ENCODE data around the gene ABCA2. TPM values are rescaled to one million over a fixed set of nuclear protein-coding genes. Genes with fewer than 3 reads are reported as not detected.

ABCA2 gene
- total and polyA plus RNA-seq, 5 donors = 32.2 to 42.4 (median 40.4) TPM

DNA sequence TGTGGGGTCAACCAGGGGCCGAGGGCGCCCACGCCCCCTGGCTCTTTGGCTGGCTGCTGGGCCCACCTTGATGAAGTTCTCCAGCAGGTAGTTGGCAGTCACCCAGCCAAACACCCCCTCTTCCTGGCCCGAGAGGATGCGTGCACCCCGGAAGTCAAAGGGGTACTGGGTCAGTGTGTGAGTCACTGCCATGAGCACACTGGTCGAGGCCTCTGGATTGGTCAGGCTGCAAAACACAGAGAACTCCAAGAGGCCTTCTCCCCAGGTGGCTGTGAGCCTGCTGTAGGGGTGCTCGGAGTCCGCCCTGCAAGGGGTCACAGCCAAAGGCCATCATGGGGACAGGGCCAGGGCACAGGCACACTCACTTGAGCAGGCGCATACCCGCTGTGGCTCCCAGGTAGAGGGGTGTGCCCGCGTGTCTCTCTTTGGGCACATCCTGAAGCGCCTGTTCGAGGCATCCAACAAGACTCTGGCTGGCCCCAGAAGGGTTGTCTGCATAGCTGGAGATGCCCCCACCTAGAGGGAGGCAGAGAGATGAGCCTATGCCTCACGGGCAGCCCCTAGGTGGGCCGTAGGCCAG lies 23.2 kb upstream of the ABCA2 start:
- H3K4me3 ChIP-seq (ENCODE audit: low read length) = no peak overlapping the region
- ATAC-seq (no peak), DNase-seq (peak in 1 of 3 donors; percentile 11)
- H3K27ac ChIP-seq (ENCODE audit: low read length) = no peak overlapping the region
- H3K27me3 ChIP-seq (ENCODE audit: control insufficient read depth, insufficient read depth) = no peaks in the 10 kb centered on the region
- H3K4me1 ChIP-seq (ENCODE audit: control insufficient read depth, insufficient read depth, low read length) = peaks cover 4% of the 10 kb centered on the region
- intact Hi-C loops (cut with DNase I) = no loop called here
- no peaks in the 10 kb centered on the region for H3K9me3 ChIP-seq (ENCODE audit: control insufficient read depth, low read length)
- 91% methylated on average over 17 of the region's 17 CpGs for WGBS

- Histone ChIP-seq H3K27ac (ENCODE audit: low read length) (no peak overlapping the region), H3K27me3 (ENCODE audit: control insufficient read depth, insufficient read depth) (no peaks in the 10 kb centered on the region), H3K9me3 (ENCODE audit: control insufficient read depth, low read length) (no peaks in the 10 kb centered on the region), H3K4me1 (ENCODE audit: control insufficient read depth, insufficient read depth, low read length) (peaks cover 2% of the 10 kb centered on the region), H3K4me3 (ENCODE audit: low read length) (no peak overlapping the region)
- WGBS = 91% methylated on average over 5 of the region's 5 CpGs
- ATAC-seq = no peak
- DNase-seq = no peak
- intact Hi-C loops (cut with DNase I) = no loop called here
These were observed 22.5 kb upstream of the ABCA2 start for GRCh38 chr9:137050570-137050969.

DNA sequence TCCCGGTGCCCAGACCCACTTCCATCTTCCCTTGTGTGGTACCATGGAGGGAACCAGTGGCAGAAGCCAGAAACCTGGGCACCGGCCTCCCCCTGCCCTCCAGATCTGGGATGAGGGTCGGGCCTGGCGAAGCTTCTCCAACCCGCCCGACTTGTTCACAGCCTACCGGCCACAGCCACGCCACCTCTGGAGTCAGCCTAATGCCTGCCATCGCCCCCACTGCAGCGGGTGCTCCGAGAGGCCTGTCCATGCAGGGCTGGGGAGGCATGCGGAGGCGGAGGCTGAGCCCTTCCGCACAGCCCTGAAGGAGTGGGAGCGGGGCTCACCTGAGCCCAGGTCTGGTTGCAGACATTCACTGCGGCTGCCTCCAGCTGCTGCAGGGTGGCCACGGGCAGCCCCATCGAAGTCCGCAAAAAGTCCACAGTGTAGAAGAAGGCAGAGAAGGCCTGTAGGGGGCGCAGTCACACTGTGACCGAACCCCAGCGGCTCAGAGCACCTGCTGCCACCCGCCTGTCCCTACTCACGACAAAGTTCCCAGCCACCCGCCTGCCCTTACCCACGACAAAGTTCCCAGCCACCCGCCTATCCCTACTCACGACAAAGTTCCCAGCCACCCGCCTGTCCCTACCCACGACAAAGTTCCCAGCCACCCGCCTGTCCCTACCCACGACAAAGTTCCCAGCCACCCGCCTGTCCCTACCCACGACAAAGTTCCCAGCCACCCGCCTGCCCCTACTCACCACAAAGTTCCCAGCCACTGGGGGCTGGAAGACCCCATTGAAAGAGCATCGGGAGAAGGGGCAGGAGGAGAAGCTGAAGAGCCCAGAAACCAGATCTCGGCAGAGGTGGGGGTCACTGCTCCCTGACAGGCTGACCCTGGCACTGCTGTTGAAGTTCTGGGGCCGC lies 21.8 kb upstream of the ABCA2 start:
- H3K27ac ChIP-seq (ENCODE audit: low read length) = no peak overlapping the region
- intact Hi-C loops (cut with DNase I) = loop anchor here in 1 of 4 donors (2.0 kb wide), 1 partner anchor 15 kb away; no protein-coding TSS in a partner anchor
- DNase-seq = peak in 2 of 3 donors; percentile 81 to 83
- WGBS = 50% methylated on average over 38 of the region's 38 CpGs
- H3K27me3 ChIP-seq (ENCODE audit: control insufficient read depth, insufficient read depth) = no peaks in the 10 kb centered on the region
- H3K4me3 ChIP-seq (ENCODE audit: low read length) = no peak overlapping the region
- H3K9me3 ChIP-seq (ENCODE audit: control insufficient read depth, low read length) = no peaks in the 10 kb centered on the region
- peak; percentile 4 to 6 for ATAC-seq
- H3K4me1 ChIP-seq (ENCODE audit: control insufficient read depth, insufficient read depth, low read length) = peaks cover 2% of the 10 kb centered on the region

- 42% methylated on average over 72 of the region's 72 CpGs for WGBS
- intact Hi-C loops (cut with DNase I) = loop anchor here in 1 of 4 donors (2.0 kb wide), 1 partner anchor 16 kb away; no protein-coding TSS in a partner anchor
- ATAC-seq (no peak), DNase-seq (peak in 1 of 3 donors; percentile 61)
- no peaks in the 10 kb centered on the region for H3K9me3 ChIP-seq (ENCODE audit: control insufficient read depth, low read length)
- H3K27ac ChIP-seq (ENCODE audit: low read length) = no peak overlapping the region
- peaks cover 2% of the 10 kb centered on the region for H3K4me1 ChIP-seq (ENCODE audit: control insufficient read depth, insufficient read depth, low read length)
- H3K4me3 ChIP-seq (ENCODE audit: low read length) = no peak overlapping the region
- H3K27me3 ChIP-seq (ENCODE audit: control insufficient read depth, insufficient read depth) = no peaks in the 10 kb centered on the region
These were observed 20.9 kb upstream of the ABCA2 start for GRCh38 chr9:137048655-137049543.

DNA sequence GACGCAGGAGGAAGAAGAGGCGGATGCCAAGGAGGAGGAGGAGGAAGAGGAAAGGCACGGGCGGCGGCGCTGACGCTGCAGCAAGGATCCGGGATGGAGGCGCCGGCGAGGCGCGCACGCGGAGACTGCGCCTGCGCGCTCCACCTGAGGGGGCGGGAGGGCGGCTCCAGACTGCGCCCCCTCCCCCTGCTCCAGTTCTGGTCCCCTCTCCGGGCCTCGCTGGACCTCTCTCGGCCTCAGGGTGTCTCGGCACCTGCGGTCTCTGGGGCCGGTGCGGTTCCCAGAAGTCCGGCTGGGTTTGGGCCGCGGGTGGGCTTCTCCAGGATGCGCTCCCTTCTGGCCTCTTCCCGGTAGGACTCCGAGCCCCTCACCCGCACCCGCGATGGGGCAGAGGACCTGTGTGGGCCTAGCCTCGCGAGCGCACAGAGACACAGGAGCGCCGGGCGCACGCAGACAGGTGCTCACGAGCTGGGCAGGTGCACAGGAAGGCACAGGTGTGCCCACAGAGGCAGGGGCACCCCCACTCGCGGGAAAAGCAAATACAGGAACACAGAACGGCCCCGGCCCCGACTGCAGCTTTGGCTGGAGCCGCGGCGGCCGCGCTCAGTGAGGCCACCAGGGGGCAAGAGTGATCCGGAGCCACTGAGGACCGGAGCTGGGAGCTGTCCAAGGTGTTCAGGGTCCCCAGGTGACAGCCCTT lies 18.2 kb upstream of the ABCA2 start, which contains the start of gene NPDC1:
NPDC1 (minus strand) TSS at position 90 of the 700 bp plus-strand sequence. CDS start 188 bp downstream, outside the sequence.
- H3K4me1 ChIP-seq (ENCODE audit: control insufficient read depth, insufficient read depth, low read length) = peaks cover 2% of the 10 kb centered on the region
- under 1% methylated on average over 57 of the region's 57 CpGs for WGBS
- peak; percentile 80 to 94 (median 94) for DNase-seq
- peak; percentile 51 to 58 for ATAC-seq
- no peaks in the 10 kb centered on the region for H3K27me3 ChIP-seq (ENCODE audit: control insufficient read depth, insufficient read depth)
- H3K27ac ChIP-seq (ENCODE audit: low read length) = peak within 1 kb of the TSS; percentile 61
- H3K4me3 ChIP-seq (ENCODE audit: low read length) = peak within 1 kb of the TSS; percentile 84
- intact Hi-C loops (cut with DNase I) = no loop called here
- no peaks in the 10 kb centered on the region for H3K9me3 ChIP-seq (ENCODE audit: control insufficient read depth, low read length)

DNA sequence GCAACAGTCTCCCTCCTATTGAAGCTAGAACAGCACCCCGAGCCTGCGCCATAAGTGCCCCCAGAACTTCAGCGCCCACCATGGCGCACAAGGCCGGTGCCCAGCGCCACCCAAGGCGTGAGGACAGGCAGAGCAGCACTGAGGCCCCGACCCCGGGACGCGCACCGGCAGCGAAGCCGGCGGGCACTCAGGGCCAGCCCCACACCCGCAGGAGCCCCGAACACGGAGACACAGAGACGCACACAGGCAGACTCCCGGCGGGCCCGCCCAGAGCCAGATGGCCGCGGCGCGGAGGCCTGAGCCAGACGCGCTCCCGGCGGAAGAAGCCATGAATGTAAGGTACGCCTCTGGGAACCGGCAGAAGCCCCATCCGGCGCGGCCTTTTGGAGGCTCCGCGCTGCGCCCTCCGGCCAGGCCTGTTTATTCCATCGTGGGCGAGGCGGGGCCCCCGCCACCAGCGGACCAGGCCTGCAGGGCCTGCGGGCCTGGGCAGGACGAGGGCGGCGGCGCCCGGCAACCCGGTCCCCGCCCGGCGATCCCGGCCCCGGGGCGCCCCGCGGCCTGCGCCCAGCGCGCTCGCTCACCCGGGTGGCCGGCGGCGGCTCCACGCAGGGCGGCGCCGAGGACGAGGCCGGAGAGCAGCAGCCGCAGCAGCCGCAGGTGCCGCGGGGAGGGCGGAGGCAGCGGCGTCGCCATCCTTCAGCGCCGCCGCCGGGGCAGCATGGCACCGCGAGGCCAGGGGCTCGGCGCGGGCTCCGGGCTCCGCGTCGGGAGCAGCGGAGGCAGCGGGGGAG lies 17.5 kb upstream of the ABCA2 start:
- Histone ChIP-seq H3K4me1 (ENCODE audit: control insufficient read depth, insufficient read depth, low read length) (peaks cover 2% of the 10 kb centered on the region), H3K4me3 (ENCODE audit: low read length) (peak overlapping the region; percentile 84), H3K9me3 (ENCODE audit: control insufficient read depth, low read length) (no peaks in the 10 kb centered on the region), H3K27me3 (ENCODE audit: control insufficient read depth, insufficient read depth) (no peaks in the 10 kb centered on the region), H3K27ac (ENCODE audit: low read length) (peak overlapping the region; percentile 26)
- 2% methylated on average over 96 of the region's 96 CpGs for WGBS
- ATAC-seq (no peak), DNase-seq (peak in 1 of 3 donors; percentile 82)
- intact Hi-C loops (cut with DNase I) = no loop called here

GRCh38 chr9:137044502-137045177 lies 16.6 kb upstream of the ABCA2 start:
- Histone ChIP-seq H3K4me3 (ENCODE audit: low read length) (peak overlapping the region; percentile 84), H3K9me3 (ENCODE audit: control insufficient read depth, low read length) (no peaks in the 10 kb centered on the region), H3K27me3 (ENCODE audit: control insufficient read depth, insufficient read depth) (no peaks in the 10 kb centered on the region), H3K4me1 (ENCODE audit: control insufficient read depth, insufficient read depth, low read length) (peaks cover 2% of the 10 kb centered on the region), H3K27ac (ENCODE audit: low read length) (peak overlapping the region; percentile 33)
- DNase-seq (peak in 2 of 3 donors; percentile 64 to 77), ATAC-seq (peak; percentile 9 to 25)
- intact Hi-C loops (cut with DNase I) = no loop called here
- WGBS = 36% methylated on average over 18 of the region's 18 CpGs

GRCh38 chr9:137044037-137044436 lies 16.0 kb upstream of the ABCA2 start:
- DNase-seq (no peak), ATAC-seq (no peak)
- no peaks in the 10 kb centered on the region for H3K27me3 ChIP-seq (ENCODE audit: control insufficient read depth, insufficient read depth)
- peak overlapping the region; percentile 33 for H3K27ac ChIP-seq (ENCODE audit: low read length)
- peak overlapping the region; percentile 13 for H3K4me3 ChIP-seq (ENCODE audit: low read length)
- no peaks in the 10 kb centered on the region for H3K9me3 ChIP-seq (ENCODE audit: control insufficient read depth, low read length)
- 69% methylated on average over 12 of the region's 12 CpGs for WGBS
- H3K4me1 ChIP-seq (ENCODE audit: control insufficient read depth, insufficient read depth, low read length) = peaks cover 2% of the 10 kb centered on the region
- intact Hi-C loops (cut with DNase I) = no loop called here

Measured in right cardiac atrium (tissue), 5 donors.